NK-92 (cell line): ENCODE data around the gene SYT8.

ENCODE experiments used
- DNase-seq: peaks from one replicate; lab custom pipeline; 2025; ENCODE audit not compliant: unreplicated experiment; lab: John Stamatoyannopoulos, UW

Gene SYT8

DNA sequence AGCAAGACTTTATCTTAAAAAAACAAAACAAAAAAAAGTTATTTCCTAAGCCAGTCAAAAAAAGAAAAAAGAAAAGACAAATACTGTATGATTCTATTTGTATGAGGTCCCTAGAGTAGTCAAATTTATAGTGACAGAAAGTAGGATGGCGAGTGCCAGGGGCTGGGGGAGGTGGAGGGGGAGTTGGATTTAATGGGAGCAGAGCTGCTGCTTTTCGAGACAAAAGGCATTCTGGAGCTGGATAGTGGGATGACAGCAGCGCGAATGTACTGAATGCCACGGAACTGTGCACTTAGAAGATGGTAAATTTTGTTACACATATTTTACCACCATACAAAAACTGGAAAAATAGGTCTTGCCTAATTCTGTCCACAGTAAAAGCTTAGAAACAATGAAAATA is 17.8 kb upstream of the SYT8 start:
- no peak for DNase-seq

GRCh38 chr11:1817511-1817910 is 17.3 kb upstream of the SYT8 start:
- no peak for DNase-seq

- DNase-seq = no peak
Measured at GRCh38 chr11:1819074-1819473, 15.7 kb upstream of the SYT8 start.

DNA sequence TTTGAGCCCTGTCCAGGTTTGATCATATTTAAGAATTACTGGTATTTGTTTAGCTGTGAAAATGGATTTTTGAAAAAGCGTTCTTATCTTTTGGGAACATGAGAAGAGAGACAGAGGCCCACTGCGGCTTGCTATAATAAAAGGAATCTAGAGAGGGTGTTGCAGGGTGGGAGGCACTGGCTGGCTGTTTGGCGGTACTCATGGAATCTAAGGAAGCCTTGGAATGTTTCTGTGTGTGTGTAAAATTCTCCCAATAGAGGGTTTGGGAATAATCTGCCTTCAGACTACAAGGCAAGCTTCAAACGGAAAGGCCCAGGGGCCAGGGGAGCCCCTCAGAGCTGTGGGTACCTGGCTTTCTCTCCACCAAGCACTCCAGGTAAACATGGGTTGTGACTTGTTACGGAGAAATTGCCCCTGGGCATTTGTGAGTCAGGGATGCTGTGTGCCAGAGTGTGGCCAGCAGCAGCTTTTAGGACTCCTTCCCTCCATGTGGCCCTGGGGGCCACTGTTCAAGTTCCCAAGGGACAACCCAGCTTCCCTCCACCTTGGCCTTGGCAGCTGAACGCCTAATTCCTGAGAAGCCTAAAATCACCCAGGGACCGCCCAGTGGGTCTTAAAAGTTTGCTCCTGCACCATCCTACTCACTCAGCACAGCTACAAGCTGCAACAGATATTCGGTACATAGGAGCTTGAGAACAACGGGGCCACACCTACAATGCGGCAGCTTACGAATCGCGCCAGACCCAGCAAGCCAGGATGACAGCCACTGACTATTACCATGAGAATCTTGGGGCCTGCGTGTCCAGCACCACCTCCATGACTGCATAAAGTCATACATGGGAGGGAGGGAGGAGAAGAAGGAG is 14.1 kb upstream of the SYT8 start:
- no peak for DNase-seq

DNA sequence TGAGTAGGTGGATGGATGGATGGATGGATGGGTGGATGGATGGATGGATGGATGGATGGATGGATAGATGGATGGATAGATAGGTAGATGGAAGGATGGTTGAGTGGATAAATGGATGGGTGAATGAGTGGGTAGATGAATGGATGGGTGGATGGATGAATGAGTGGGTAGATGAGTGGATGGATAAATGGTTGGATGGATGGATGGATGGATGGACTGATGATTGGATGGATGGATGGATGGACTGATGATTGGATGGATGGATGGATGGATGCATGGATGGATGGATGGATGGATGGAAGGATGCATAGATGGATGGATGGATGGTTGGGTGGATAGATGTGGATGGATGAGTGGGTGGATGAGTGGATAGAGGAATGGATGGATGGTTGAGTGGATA is 13.2 kb upstream of the SYT8 start:
- DNase-seq = no peak

- DNase-seq = no peak
Measured at GRCh38 chr11:1822648-1823375, 12.0 kb upstream of the SYT8 start.

DNA sequence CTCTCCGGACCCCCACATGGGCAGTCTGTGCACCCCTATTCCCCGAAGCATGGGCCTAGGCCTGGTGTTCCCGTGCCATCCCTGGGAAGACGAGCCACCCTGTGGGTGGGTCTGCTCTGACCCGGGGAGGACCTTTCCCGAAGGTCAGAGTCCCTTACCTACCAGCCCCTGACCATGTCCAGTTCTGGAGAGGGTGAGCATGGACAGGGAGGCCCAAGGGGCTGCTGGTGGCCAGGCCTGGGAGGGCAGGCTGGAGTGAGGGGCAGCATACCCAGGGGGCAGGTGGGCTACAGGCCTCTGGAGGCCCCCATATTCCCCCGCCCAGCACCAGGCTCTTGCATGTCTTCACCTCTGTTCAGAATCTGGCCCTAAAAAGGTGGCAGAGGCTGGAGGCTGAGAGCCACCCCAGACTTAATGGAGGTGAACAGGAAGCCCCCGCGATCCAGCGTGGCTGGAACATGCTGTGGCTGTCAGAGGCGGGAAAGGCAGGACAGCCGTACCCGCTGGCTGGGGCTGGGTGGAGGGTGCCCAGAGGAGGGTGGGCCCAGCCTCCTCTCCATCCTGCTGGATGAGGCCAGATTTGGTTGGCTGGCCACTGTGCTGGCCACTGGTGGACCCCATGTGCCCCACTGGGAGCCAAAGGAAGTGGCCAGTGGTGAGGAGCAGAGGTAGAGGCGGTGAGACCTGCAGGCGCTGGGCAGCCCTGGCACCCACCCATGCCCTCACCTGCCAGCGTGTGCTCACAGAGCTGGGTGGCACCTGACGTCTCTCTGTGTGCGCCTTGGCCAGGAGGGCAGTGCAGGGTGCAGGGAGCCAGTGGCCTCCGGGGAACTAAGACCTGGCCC is 11.2 kb upstream of the SYT8 start:
- no peak for DNase-seq

GRCh38 chr11:1824221-1825038 is 10.4 kb upstream of the SYT8 start:
- no peak for DNase-seq

DNA sequence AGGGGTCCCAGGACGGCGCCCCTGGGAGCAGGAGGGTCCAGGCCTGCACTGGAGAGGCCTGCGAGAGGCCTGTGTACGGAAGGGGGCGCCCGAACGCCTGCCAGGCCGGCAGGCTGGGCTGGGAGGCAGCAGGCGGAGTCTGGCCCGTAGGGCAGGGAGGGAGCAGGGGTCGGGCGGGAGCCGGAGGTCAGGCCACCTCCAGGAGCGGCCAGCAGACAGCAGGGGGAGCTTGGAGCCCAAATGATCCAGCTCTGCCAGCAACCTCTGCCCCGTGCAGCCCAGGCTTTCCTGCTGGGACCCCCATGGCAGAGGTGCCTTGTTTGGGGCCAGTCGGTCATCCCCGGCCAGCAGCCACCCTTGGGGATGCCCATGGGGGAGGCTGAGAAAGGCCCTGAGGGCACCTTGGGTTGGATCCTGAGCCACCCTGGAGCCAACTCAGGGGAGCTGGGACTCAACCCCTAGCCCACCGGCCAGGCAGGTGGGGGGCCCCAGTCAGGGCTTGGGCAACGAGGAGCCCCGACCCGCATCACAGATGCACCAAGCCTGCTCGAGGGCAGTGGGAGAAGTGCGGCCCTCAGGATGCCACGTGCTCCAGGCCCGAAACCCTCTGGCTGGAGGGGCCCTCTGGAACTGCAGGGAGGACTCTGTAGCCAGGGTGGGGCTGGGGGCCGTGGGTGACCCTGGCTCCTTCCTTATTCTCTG is 9.6 kb upstream of the SYT8 start:
- no peak for DNase-seq

DNA sequence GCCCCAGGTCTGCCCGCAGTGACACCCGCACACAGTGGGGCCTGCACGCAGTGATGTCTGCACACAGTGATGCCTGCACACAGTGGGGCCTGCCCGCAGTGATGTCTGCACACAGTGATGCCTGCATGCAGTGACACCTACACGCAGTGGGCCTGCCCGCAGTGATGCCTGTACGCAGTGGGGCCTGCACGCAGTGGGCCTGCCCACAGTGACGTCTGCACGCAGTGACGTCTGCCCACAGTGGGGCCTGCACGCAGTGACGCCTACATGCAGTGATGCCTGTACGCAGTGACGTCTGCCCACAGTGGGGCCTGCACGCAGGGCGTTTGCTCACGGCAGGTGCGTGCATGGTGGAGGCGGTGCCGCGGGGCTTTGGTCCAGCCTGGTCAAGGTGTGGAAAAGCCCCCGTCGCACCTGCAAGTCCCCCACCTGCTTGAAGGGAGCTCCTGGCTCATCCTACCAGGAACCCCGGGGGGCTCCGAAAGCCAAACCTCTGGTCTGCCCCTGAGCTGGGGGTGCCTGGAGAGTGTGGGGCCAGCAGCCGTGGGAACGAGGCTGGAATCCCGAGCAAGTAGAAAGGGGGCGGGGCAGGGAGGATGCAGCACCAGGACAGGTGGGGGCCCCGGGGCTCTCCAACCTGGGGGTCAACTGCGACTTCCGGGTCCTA is 8.9 kb upstream of the SYT8 start:
- DNase-seq = no peak

DNA sequence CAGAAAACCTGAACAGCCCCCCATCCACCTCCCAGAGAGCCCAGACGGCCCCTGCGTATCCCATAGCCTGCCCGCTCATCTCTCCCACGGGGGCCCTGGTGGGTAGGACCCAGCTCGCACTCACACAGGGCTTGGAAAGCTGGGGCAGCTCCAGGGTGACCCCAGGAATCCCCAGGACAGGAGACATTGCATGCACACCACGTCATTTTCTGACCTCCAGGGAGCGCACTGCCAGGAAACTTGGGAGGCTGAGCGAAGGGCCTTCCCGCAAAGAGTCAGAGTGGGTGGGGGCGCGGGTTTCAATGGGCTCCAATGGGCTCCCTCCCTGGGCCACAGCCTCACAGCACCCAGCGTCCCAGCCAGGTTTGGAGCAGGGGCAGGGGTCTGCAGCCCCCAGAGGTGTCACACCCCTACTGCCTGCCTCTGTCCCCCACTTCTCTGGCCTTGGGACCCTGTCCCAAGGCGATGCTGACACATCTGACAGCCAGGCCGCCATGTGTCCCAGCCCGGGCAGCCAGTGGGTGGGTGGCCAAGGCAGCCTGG is 8.2 kb upstream of the SYT8 start:
- no peak for DNase-seq

GRCh38 chr11:1827095-1827813 is 7.5 kb upstream of the SYT8 start:
- DNase-seq = no peak

GRCh38 chr11:1827931-1828330 is 6.9 kb upstream of the SYT8 start:
- no peak for DNase-seq

DNA sequence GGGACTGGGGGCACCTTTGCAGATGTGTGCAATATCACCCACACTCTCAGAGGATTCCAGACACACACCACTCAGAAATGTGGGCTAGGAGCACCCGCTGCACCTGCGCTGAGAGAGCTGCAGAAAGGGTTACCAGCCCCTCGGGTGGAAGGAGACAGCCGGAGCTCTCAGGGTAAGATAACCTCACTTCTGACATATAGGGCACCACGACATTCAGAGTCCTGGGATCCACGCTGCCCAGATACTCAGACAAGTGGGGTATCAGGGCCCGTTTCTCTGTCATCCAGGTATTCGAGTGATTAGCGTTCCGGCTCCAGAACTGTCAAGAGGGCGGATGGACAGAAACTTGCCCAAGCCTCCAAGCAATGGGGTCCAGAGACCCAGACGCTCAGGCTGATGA is 6.2 kb upstream of the SYT8 start:
- no peak for DNase-seq

GRCh38 chr11:1829039-1829820 is 5.6 kb upstream of the SYT8 start:
- no peak for DNase-seq

GRCh38 chr11:1830004-1830321 is 4.8 kb upstream of the SYT8 start:
- DNase-seq = no peak

DNA sequence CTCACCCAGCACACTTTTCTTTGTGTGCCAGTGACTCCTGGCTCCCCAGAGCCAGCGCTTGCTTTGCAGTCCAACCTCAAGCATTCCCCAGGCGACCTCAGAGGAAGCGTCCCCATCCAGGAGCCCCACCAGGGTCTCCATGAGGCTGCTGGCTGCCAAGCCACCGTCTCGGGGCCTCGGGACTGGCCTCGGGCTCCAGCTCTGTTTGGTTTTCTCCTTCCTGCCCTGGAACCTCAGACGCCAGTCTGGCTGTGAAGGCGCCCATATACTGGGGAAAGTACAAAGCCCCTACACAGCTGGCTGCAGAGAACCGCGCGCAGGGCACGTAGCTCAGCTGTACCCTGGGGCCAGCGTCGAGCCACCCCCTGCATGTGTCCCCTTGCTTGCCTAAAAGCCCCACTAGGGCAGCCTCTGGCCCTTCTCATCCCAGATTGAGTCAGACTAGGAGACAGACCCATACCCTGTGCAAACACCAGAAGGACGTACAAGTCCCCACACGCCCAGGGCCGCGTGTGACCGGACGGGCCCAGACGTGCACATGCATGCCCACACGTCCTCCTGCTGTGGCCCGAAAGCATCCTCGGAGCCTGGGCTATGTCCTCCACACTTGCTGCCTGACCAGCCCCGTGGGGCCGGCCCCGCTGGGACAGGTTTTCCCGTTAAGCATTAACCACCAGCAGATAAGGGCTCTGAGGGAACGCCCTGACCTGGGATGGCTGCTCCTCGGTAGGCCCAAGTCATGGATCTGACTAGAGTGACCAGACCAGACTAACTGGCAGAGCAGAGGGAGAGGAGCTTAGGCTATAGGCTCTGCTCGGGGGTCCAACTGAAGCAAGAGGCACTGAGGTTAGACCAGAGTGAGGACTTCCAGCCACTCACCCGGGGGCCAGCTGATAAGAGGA is 4.2 kb upstream of the SYT8 start:
- DNase-seq = no peak
